ENCODE results near the gene RBM23. TPM values are rescaled to one million over a fixed set of nuclear protein-coding genes. Genes with fewer than 3 reads are reported as not detected.
A peak's percentile ranks its signal among the peaks of the same experiment; 100 is the strongest.

Gene RBM23
- polyA plus RNA-seq, 3 donors: 76.7 to 89.7 (median 85.7) TPM

- H3K9me3 ChIP-seq (replicated peaks in 1 of 2; ENCODE audit: control insufficient read depth in 1 of 2, insufficient read depth in 1 of 2, low read length in 2 of 2): no peaks in the 10 kb centered on the region
- H3K4me2 ChIP-seq (replicated peaks; ENCODE audit: extremely low read depth, low read length, poor library complexity, severe bottlenecking): no peak overlapping the region
- no CpG with 5 or more reads among the region's 3 CpGs for WGBS (ENCODE audit: insufficient coverage)
- H3K36me3 ChIP-seq (replicated peaks in 1 of 2; ENCODE audit: control insufficient read depth in 1 of 2, insufficient read depth in 2 of 2, low read length in 2 of 2): peaks cover 79 to 91% of the 10 kb centered on the region in 2 donors
- no peak overlapping the region for H3K4me3 ChIP-seq (replicated peaks in 1 of 3; ENCODE audit: low read depth in 2 of 3, low read length in 3 of 3)
- H3K9ac ChIP-seq (ENCODE audit: insufficient read depth, low read length, poor library complexity, severe bottlenecking): no peak overlapping the region
- Mint-ChIP-seq H3K4me1 (peaks cover 21% of the 10 kb centered on the region), H3K9me3 (no peaks in the 10 kb centered on the region), H3K27ac (no peak overlapping the region), H3K4me3 (no peak overlapping the region), H3K36me3 (peaks cover 65 to 89% of the 10 kb centered on the region in 2 donors), H3K27me3 (ENCODE audit: low read depth in 3 of 3) (no peaks in the 10 kb centered on the region)
- no peak for TF ChIP-seq CTCF (IDR thresholded peaks at IDR 0.05)
- H4K20me1 ChIP-seq (ENCODE audit: insufficient read depth, low read length): peaks cover 6% of the 10 kb centered on the region
- H2AFZ ChIP-seq (ENCODE audit: insufficient read depth, low read depth, low read length, poor library complexity, severe bottlenecking): no peak overlapping the region
- H3K4me1 ChIP-seq (ENCODE audit: control insufficient read depth in 1 of 2, insufficient read depth in 2 of 2, low read length in 2 of 2): peaks cover 19 to 21% of the 10 kb centered on the region in 2 donors
- intact Hi-C loops (cut with micrococcal nuclease): no loop called here
- no peak for DNase-seq
- no peaks in the 10 kb centered on the region for H3K27me3 ChIP-seq (ENCODE audit: control insufficient read depth in 2 of 2, insufficient read depth in 2 of 2, low read length in 2 of 2)
- H3K79me2 ChIP-seq (ENCODE audit: insufficient read depth, low read length): peaks cover 61% of the 10 kb centered on the region
- no peak overlapping the region for H3K27ac ChIP-seq (ENCODE audit: low read depth in 1 of 2, low read length in 2 of 2)
Observed at GRCh38 chr14:22907429-22907828, 11.5 kb downstream of the RBM23 start.

- peaks cover 84 to 91% of the 10 kb centered on the region in 2 donors for H3K36me3 ChIP-seq (replicated peaks in 1 of 2; ENCODE audit: control insufficient read depth in 1 of 2, insufficient read depth in 2 of 2, low read length in 2 of 2)
- Mint-ChIP-seq H3K36me3 (peaks cover 66 to 89% of the 10 kb centered on the region in 2 donors), H3K9me3 (no peaks in the 10 kb centered on the region), H3K27ac (peak overlapping the region in 1 of 7 donors; percentile 38), H3K27me3 (ENCODE audit: low read depth in 3 of 3) (no peaks in the 10 kb centered on the region), H3K4me1 (peaks cover 18% of the 10 kb centered on the region), H3K4me3 (no peak overlapping the region)
- H4K20me1 ChIP-seq (ENCODE audit: insufficient read depth, low read length): peaks cover 12% of the 10 kb centered on the region
- H3K79me2 ChIP-seq (ENCODE audit: insufficient read depth, low read length): peaks cover 47% of the 10 kb centered on the region
- intact Hi-C loops (cut with micrococcal nuclease): no loop called here
- no peak overlapping the region for H3K4me3 ChIP-seq (replicated peaks in 1 of 3; ENCODE audit: low read depth in 2 of 3, low read length in 3 of 3)
- H3K9me3 ChIP-seq (replicated peaks in 1 of 2; ENCODE audit: control insufficient read depth in 1 of 2, insufficient read depth in 1 of 2, low read length in 2 of 2): no peaks in the 10 kb centered on the region
- DNase-seq: no peak
- no peaks in the 10 kb centered on the region for H3K27me3 ChIP-seq (ENCODE audit: control insufficient read depth in 2 of 2, insufficient read depth in 2 of 2, low read length in 2 of 2)
- no peak for TF ChIP-seq CTCF (IDR thresholded peaks at IDR 0.05)
- WGBS (ENCODE audit: insufficient coverage): 98% methylated on average over 19 of the region's 20 CpGs
- H3K4me2 ChIP-seq (replicated peaks; ENCODE audit: extremely low read depth, low read length, poor library complexity, severe bottlenecking): no peak overlapping the region
- H3K27ac ChIP-seq (ENCODE audit: low read depth in 1 of 2, low read length in 2 of 2): no peak overlapping the region
- no peak overlapping the region for H3K9ac ChIP-seq (ENCODE audit: insufficient read depth, low read length, poor library complexity, severe bottlenecking)
- peaks cover 19 to 21% of the 10 kb centered on the region in 2 donors for H3K4me1 ChIP-seq (ENCODE audit: control insufficient read depth in 1 of 2, insufficient read depth in 2 of 2, low read length in 2 of 2)
- no peak overlapping the region for H2AFZ ChIP-seq (ENCODE audit: insufficient read depth, low read depth, low read length, poor library complexity, severe bottlenecking)
Observed at GRCh38 chr14:22906073-22906472, 12.9 kb downstream of the RBM23 start.

Measured in CD14-positive monocyte (primary cell).